ENCODE data around the gene TMEM51.
A peak's percentile ranks its signal among the peaks of the same experiment; 100 is the strongest.
"Not testable (repeated sequence)": the region's sequence is repeated elsewhere in the genome, so short reads cannot be mapped to it uniquely, and the experiment has no call there.

The TMEM51 gene

GRCh38 chr1:15128520-15129313 is 24.8 kb upstream of the TMEM51 start:
- DNase-seq: peak; percentile 50

DNA sequence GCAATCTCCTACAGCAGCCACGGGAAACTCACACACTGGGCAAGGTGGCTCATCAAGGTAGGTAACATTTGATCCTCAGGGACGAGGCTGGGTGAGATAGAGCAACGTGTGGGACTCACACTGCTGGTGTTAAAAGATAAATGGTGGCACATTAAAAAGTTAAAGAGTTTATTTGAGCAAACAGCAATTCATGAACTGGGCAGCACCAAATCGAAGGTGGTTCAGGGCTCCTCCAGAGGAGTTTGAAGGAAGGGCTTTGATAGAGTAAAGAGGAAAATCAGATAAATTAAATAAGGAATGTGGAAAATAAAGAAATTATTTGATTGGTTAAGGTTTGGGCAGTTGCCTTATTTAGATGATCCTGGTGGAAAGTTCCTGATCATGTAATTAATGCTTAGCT is 23.6 kb upstream of the TMEM51 start:
- no peak for DNase-seq

DNA sequence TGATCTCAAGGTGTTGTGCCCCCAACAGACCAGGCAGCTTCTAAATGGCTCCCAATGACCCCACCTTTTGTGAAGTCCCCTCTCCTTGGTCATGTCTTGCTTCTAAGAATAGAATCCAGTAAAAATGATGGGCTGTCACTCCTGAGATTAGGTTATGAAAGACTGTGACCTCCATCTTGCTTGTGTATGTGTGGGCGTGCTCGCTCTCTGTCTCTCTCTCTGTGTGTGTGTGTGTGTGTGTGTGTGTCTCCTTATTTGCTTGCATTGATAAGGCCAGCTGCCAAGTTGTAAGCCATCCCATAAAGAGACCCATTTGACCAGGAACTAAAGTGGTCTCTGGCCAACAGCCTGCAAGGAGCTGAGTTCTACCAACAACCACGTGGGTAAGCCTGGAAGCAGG is 22.9 kb upstream of the TMEM51 start:
- no peak for DNase-seq

DNA sequence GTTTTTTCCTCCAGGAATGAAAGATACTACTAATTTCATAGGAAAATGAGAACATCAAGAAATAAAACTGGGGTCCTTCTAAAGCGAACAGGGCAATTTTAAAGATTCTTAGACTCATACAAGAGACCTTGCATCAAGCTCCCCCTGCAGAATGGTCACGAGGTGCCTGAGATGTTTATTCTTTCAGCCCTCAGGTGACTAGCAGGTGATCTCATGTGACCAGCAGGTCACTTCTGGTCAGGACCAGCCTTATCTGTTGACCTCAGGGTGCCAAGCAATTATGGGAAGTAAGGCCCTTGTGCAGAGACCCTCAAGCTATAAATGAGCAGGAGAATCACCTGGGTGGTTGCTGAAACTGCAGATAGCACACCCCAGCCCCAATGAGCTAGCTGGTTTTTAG is 20.6 kb upstream of the TMEM51 start:
- DNase-seq: no peak

- no peak for DNase-seq
Observed at GRCh38 chr1:15134285-15134684, 19.3 kb upstream of the TMEM51 start.

GRCh38 chr1:15135604-15136003 is 17.9 kb upstream of the TMEM51 start:
- not testable (repeated sequence) for DNase-seq

GRCh38 chr1:15137809-15138208 is 15.7 kb upstream of the TMEM51 start:
- DNase-seq: no peak

- DNase-seq: no peak
Observed at GRCh38 chr1:15139654-15140350, 13.7 kb upstream of the TMEM51 start.

GRCh38 chr1:15141935-15142539 is 11.5 kb upstream of the TMEM51 start:
- no peak for DNase-seq

GRCh38 chr1:15145327-15145726 is 8.2 kb upstream of the TMEM51 start:
- DNase-seq: no peak

DNA sequence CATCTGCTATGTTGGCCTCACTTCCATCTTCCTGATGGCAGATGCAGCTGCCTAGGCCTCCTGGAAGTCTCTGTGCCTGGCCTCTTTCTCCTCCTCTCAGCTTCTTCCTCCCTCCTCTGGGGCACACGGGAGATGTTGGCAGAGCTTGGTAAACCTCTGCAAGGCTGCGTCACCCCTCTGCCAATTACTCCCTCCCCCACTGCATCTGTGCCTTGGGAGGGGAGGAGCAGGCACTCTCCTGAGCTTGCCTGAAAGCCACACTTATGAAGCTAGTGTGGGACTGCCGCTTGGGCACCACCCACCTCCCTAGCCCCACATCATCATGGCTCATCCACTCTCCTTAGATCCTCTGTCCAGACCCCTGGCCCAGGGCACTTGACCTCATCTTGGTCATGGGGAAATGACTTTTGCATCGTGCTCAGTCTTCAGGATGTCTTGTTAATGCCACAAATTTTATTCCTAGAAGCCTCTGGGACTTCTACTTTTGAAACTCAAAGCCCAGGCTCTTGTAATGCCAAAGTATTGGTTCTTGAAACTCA is 7.3 kb upstream of the TMEM51 start:
- no peak for DNase-seq

GRCh38 chr1:15146971-15147376 is 6.6 kb upstream of the TMEM51 start:
- DNase-seq: no peak

DNA sequence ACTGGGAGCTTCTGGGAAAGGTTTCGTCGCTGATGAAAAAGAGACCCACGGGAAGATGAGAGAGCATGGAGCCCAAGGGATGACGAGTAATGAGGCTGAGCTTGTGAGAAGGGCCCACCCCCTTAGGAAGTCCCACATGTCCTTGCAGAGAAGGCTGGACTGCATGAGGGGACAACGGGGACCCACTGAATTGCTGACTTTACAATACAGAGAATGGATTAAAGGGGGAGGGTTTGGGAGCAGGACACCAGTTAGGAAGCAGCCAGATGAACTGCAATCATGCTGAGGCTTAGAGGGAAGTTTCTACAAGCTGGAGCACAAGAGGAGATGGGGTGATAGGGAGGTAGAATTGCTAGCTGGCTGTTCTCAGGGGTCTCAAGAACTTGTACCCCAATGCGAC is 5.5 kb upstream of the TMEM51 start:
- DNase-seq: no peak

- no peak for DNase-seq
Observed at GRCh38 chr1:15148475-15148874, 5.1 kb upstream of the TMEM51 start.

GRCh38 chr1:15148941-15149340 is 4.6 kb upstream of the TMEM51 start:
- DNase-seq: no peak

DNA sequence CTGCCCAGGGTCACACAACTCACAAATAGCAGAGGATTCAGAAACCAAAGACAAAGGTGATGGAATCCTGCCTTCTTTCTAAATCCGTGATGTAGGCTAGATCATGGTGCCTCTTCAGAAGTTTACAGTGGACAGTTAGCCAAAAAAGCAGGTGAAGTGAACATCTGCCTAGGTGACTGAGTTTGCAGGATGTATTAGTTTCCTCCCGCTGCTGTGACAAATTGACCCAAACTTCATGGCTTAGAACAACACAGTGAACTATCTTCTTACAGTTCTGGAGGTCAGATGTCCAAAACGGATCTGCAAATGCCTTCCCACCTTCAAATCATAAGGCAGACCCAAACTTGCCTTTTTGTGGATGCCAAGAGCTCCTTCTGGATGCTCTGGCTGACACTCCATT is 3.2 kb upstream of the TMEM51 start:
- no peak for DNase-seq

DNA sequence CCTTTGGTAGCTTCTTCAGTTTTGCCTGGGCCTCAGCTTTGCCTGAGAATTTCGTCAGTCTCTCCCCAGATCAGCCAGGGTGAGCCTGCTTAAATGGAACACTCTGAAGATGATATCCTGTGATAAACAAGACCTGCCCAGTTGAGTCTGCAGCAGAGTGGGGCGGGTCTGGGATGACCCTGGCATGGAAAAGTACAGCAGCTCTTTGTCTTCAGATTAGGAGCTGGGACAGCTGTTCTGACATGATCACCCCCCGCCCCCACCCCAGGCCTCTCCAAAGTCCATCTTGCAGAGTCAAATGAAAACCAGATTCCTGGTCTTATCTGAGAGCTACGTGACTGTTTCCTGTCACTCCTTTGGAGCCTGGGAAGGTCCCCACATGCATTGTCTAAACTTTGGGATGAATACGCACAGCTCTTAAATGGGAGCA is 2.2 kb upstream of the TMEM51 start:
- DNase-seq: no peak

DNA sequence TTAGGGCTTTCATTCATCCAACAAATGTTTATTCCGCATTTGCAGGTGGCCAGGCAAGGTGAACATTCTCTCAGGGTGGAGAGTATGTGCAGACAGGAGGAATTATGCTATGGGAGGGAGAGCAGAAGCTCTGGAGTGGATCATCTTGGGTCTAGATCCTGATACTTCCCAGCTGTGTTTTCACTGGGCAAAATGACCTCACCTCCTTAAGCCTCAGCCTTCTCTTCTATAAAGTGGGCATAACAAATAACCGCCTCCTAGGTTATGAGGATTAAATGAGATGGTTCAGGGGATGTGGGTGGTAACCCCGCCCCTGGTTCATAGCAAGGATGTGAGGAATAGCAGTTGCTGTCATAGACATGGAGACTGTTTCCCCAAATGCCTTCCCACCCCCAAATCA is 1.7 kb upstream of the TMEM51 start:
- DNase-seq: no peak

DNA sequence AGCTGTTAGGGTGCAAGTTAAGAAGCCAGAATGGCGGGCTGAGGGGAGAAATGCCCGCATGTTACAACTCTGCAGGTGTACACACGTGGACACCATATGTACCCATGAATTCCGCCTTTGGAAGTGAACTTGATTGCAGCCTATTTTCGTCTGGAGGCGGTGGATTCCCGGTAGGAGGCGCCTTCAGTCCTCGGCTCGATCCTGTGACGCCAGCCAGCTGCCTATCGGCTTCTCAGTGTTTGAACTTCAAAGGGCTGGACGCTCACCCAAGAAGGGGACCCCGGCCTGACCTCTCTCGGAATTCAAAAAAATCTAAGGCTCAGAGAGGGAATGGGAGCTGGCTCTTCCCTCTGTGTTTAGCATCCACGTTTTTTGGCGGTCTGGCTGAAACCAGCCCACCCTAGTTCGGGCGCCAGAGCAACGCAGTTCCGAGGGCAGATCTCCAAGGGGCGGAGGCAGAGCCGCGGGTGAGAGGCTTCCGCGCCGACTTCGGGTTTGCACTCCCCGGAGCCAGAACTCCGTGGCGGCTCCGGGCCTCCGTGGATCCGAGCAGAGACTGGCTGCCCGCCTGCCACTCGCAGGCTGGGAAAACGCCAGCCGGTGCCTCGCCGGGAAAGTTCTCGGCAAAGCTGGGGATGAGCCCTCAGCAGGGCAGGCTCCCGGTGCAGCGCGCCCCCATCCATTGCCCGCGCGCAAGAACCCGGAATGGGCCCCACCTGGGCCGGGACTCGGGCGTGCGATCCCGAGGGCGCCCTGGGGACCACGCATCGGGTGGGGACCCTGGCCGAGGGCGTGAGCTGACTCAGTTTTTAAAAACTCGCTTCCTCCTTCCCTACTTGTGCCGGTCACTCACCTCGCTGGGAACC is 996 bp upstream of the TMEM51 start:
- DNase-seq: no peak

- DNase-seq: no peak
Observed at GRCh38 chr1:15153842-15154479, 414 bp downstream of the TMEM51 start.

GRCh38 chr1:15154480-15155036 is 1.0 kb downstream of the TMEM51 start:
- no peak for DNase-seq

DNA sequence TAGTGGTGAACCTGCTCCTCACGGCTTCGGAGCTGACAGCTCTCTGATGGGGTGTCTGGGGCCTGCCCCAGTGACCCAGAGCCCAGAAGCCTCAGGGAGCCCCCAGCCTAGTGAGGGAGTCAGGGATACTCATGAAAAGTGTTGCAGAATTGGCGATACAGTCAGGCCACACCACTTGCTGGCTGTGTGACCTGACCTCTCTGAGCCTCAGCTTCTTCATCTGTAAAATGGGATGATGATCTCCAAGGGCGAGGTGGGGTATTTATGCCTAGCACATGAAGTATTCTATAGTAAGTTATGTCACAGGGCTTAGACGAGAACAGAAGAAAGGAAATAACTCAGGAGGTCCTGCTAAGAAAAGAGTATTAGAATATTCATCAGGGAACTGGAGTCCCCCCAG is 1.6 kb downstream of the TMEM51 start:
- DNase-seq: no peak

Data from activated CD4-positive, alpha-beta T cell treated with anti-CD3 and anti-CD28 coated beads for 1 hour (primary cell).